ENCODE measurements around the gene ZER1.

Gene ZER1

DNA sequence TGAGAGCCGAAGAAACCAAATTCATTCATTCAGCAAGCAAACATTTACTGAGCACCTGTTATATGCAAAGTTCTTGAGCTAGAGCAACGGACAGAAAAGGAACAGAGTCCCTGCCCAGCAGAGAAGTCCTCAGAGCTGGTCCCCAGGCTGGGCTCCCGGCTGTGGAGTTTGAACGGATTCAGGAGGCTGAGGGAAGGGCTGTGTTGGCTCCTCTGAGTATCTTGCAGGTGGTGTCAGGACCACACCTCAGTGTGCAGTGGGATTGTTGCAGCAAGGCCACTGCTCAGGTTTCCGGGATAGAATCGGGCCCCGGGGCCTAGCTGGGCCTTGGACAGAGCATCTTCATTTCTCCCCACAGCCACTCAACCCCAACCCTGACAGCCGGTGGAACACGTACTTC is 20.4 kb upstream of the ZER1 start:
- CTCF ChIA-PET = interaction anchor here (0.8 to 2.5 kb wide), 3 partner anchors 10 to 26 kb away, joined by 3 to 11 read pairs (median 4); partner anchors contain the start of gene ENDOG
- POLR2A ChIA-PET = no interaction called here
- H3K4me3 ChIP-seq (ENCODE audit: low read depth, low read length) = no peak overlapping the region
- TF ChIP-seq, protein P1, sequence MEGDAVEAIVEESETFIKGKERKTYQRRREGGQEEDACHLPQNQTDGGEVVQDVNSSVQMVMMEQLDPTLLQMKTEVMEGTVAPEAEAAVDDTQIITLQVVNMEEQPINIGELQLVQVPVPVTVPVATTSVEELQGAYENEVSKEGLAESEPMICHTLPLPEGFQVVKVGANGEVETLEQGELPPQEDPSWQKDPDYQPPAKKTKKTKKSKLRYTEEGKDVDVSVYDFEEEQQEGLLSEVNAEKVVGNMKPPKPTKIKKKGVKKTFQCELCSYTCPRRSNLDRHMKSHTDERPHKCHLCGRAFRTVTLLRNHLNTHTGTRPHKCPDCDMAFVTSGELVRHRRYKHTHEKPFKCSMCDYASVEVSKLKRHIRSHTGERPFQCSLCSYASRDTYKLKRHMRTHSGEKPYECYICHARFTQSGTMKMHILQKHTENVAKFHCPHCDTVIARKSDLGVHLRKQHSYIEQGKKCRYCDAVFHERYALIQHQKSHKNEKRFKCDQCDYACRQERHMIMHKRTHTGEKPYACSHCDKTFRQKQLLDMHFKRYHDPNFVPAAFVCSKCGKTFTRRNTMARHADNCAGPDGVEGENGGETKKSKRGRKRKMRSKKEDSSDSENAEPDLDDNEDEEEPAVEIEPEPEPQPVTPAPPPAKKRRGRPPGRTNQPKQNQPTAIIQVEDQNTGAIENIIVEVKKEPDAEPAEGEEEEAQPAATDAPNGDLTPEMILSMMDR (IDR thresholded peaks at IDR 0.05; ENCODE audit: insufficient read depth, low read length, missing control alignments) = no peak
- no peak for DNase-seq (ENCODE audit: low read depth, low spot score)

GRCh38 chr9:128790536-128790935 is 18.8 kb upstream of the ZER1 start:
- TF ChIP-seq, protein P1 (IDR thresholded peaks at IDR 0.05; ENCODE audit: insufficient read depth, low read length, missing control alignments) = no peak
- H3K4me3 ChIP-seq (ENCODE audit: low read depth, low read length) = no peak overlapping the region
- CTCF ChIA-PET = interaction anchor here (0.9 to 1.5 kb wide), 2 partner anchors 27 to 29 kb away, joined by 4 to 5 read pairs; no protein-coding TSS in a partner anchor
- no peak for DNase-seq (ENCODE audit: low read depth, low spot score)
- POLR2A ChIA-PET = no interaction called here

DNA sequence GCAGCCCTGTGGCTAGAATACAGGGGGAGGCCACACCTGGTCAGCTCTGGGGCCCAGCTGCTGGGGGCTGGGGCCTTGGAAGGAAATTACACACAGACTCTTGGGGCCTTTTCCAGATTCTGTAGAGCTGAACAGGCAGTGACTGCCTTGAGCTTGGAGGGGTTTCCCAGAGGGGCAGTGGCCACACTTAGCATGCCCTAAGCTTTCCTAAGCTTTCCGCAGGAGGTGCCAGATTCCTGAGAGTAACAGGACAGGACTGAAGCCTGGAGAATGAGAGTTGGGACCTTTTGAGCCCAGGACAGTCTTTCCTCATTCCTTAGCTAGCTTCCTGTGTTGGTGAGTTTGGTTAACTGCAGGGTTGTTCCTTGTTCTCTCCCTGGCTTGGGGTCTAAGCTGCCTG is 16.7 kb upstream of the ZER1 start:
- CTCF ChIA-PET = interaction anchor here (1.4 to 2.4 kb wide), 5 partner anchors 12 to 154 kb away, joined by 6 to 15 read pairs (median 7); partner anchors contain the start of genes ENDOG and ZER1
- POLR2A ChIA-PET = interaction anchor here (1.1 to 1.7 kb wide), 3 partner anchors 17 to 153 kb away, joined by 3 to 4 read pairs (median 3); no protein-coding TSS in a partner anchor
- peak overlapping the region; percentile 99 for H3K4me3 ChIP-seq (ENCODE audit: low read depth, low read length)
- TF ChIP-seq, protein P1 (IDR thresholded peaks at IDR 0.05; ENCODE audit: insufficient read depth, low read length, missing control alignments) = no peak
- no peak for DNase-seq (ENCODE audit: low read depth, low spot score)

DNA sequence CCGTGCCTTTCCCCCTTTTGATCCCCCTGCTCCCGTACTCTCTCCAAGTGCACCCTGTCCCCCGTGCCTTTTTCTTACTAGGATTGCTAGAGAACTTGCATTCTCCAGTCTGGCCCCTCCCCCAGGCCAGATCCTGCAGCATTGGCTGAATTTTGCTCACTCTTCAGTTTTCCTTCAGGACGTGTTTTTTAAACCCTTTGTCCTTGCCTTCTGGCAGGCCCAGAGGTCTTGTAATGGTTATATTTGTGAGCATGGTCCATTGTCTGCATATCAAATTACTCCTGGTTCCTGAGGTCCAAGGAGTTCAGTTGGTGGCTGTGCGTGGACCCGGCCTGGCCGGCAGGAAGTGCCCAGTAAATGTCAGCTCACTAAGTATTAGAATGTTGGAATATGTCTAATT is 15.9 kb upstream of the ZER1 start:
- DNase-seq (ENCODE audit: low read depth, low spot score) = no peak
- CTCF ChIA-PET = interaction anchor here (1.7 to 2.4 kb wide), 3 partner anchors 13 to 31 kb away, joined by 6 to 15 read pairs (median 6); partner anchors contain the start of genes ENDOG and ZER1
- TF ChIP-seq, protein P1 (IDR thresholded peaks at IDR 0.05; ENCODE audit: insufficient read depth, low read length, missing control alignments) = no peak
- peak overlapping the region; percentile 99 for H3K4me3 ChIP-seq (ENCODE audit: low read depth, low read length)
- POLR2A ChIA-PET = interaction anchor here (1.4 to 1.7 kb wide), 2 partner anchors 17 to 25 kb away, joined by 3 read pairs; no protein-coding TSS in a partner anchor

DNA sequence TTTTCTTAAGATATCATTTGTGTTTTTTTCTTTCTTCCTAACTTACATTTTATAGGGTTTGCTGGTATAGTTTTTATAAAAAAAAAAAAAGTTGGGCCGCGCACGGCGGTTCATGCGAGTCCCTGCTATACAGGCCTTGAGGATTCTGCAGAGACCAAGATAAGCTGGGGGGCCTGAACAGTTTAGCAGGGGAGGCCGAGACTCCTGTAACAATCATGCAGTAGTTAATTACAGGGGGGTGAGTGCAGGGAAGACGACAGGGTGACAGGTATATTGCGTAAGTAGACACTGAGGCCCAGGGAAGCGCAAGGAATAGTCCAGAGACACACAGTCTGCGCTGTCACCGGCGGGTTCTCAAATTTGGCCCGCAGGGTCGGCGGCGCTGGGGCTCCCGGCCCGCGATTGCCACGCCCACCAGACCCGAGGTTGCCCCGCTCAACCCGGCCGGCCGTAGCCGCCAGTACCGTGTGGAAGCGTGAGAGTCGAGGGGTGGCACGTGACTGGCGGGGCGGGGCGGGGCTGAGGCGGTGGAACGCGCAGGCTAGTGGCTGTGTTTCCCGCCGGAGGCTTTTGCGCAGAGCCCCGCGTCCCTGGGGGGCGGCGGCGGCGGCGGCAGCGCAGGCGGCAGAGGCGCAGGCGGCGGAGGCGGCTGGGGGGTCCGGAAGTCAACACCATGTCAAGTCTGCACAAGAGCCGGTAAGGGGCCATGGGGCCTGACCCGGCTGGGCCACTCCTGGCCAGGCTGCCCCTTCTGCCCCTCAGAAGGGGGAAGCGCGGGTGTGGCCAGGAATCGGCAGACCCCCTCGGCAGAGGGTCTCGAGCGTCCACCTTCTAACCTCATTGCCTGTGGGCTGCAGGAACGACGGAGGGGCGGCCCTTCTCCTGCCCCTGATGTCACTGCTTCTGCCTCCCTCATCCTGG is 15.2 kb upstream of the ZER1 start, which contains the start of gene TBC1D13:
Gene TBC1D13, plus strand, starts transcription at position 573 of the 921 bp plus-strand sequence. Its CDS starts 101 bp downstream, at position 674.
- DNase-seq (ENCODE audit: low read depth, low spot score) = no peak
- CTCF ChIA-PET = interaction anchor here (0.9 kb wide), 1 partner anchor 9 kb away, joined by 3 read pairs; no protein-coding TSS in a partner anchor
- POLR2A ChIA-PET = no interaction called here

More for the DNA sequence above, 15.2 kb upstream of the ZER1 start, which contains the start of gene TBC1D13:
- H3K4me3 ChIP-seq (ENCODE audit: low read depth, low read length) = peak within 1 kb of the TSS; percentile 99
- TF ChIP-seq, protein P1 (IDR thresholded peaks at IDR 0.05; ENCODE audit: insufficient read depth, low read length, missing control alignments) = no peak

Data from AG04449 (cell line).